OCI-LY1 (cell line): Measurements from ENCODE around the gene SCPEP1.

Source experiments
- H2AFZ ChIP-seq: fragments of 200-600 bp; sonication (generic), shearing (Covaris generic); 2 replicates; pipeline ENCODE4 v1.6.0; 2014; ENCODE audit warnings: antibody characterized with exemption, mild to moderate bottlenecking, low read length
- H3F3A ChIP-seq: fragments of 200-600 bp; sonication (generic), shearing (Covaris generic); 2 replicates; pipeline ENCODE4 v1.6.0; 2014; ENCODE audit warnings: mild to moderate bottlenecking, antibody characterized with exemption, low read length, moderate library complexity; ENCODE audit not compliant: insufficient read depth
- H3K27ac ChIP-seq: fragments of 200-600 bp; sonication (generic); 2 replicates; pipeline ENCODE4 v1.5.1; 2014; ENCODE audit warnings: low read length, mixed run types, mild to moderate bottlenecking, low read depth; ENCODE audit not compliant: poor library complexity, severe bottlenecking
- H3K27me3 ChIP-seq: fragments of 200-600 bp; sonication (generic); 2 replicates; pipeline ENCODE4 v1.6.0; 2014; ENCODE audit warnings: antibody characterized with exemption, mild to moderate bottlenecking, low read length, moderate library complexity; ENCODE audit not compliant: insufficient read depth
- H3K36me3 ChIP-seq: fragments of 200-600 bp; sonication (generic); 2 replicates; pipeline ENCODE4 v1.6.1; 2014; ENCODE audit warnings: mild to moderate bottlenecking, antibody characterized with exemption, low read length, moderate library complexity, mixed read lengths; ENCODE audit not compliant: insufficient read depth
- H3K4me1 ChIP-seq: fragments of 200-600 bp; sonication (generic); 2 replicates; pipeline ENCODE4 v1.5.1; 2014; ENCODE audit warnings: mild to moderate bottlenecking, low read length, moderate library complexity; ENCODE audit not compliant: insufficient read depth, severe bottlenecking
- H3K4me2 ChIP-seq: fragments of 200-600 bp; sonication (generic), shearing (Covaris generic); 2 replicates; pipeline ENCODE4 v1.6.1; 2014; ENCODE audit warnings: low read length
- H3K4me3 ChIP-seq: fragments of 200-600 bp; sonication (generic); 2 replicates; pipeline ENCODE4 v1.5.1; 2014; ENCODE audit warnings: low read length, low read depth, mild to moderate bottlenecking, mixed read lengths; ENCODE audit not compliant: poor library complexity, severe bottlenecking
- H3K79me2 ChIP-seq: fragments of 200-600 bp; shearing (Covaris generic); 2 replicates; pipeline ENCODE4 v1.6.1; 2016; ENCODE audit warnings: mixed run types, low read length, mixed read lengths; ENCODE audit not compliant: insufficient read depth
- H3K9ac ChIP-seq: fragments of 200-600 bp; sonication (generic), shearing (Covaris generic); 2 replicates; pipeline ENCODE4 v1.6.1; 2014; ENCODE audit warnings: mild to moderate bottlenecking, low read length, mixed read lengths
- H3K9me2 ChIP-seq: fragments of 200-600 bp; sonication (generic), shearing (Covaris generic); 2 replicates; pipeline ENCODE4 v1.6.1; 2014; ENCODE audit warnings: low read depth, mild to moderate bottlenecking, low read length, mixed read lengths
- H3K9me3 ChIP-seq: fragments of 200-600 bp; shearing (Covaris generic); 2 replicates; pipeline ENCODE4 v1.6.1; 2014; ENCODE audit warnings: low read length, mixed read lengths
- H4K20me1 ChIP-seq: fragments of 200-600 bp; sonication (generic), shearing (Covaris generic); 2 replicates; pipeline ENCODE4 v1.6.0; 2016; ENCODE audit warnings: mild to moderate bottlenecking, low read length; ENCODE audit not compliant: insufficient read depth
- CTCF ChIP-seq: fragments of 200-600 bp; sonication (generic), shearing (Covaris generic); IDR thresholded peaks from 2 replicates; pipeline ENCODE4 v1.5.1; 2017; ENCODE audit warnings: mild to moderate bottlenecking, antibody characterized with exemption, low read length, moderate library complexity, mixed read lengths
- EZH2 ChIP-seq: fragments of 200-600 bp; sonication (generic), shearing (Covaris generic); IDR thresholded peaks from 2 replicates; pipeline ENCODE4 v1.8.0; 2017; ENCODE audit warnings: borderline replicate concordance, mixed run types, mild to moderate bottlenecking, antibody characterized with exemption, low read length, moderate library complexity, mixed read lengths

SCPEP1 gene

GRCh38 chr17:56934280-56934679, 43.7 kb upstream of the SCPEP1 start:
- no peaks in the 10 kb centered on the region for H3K4me1 ChIP-seq
- H3K36me3 ChIP-seq: peaks cover 55% of the 10 kb centered on the region
- TF ChIP-seq CTCF (no peak), EZH2 (no peak)
- H3K9me2 ChIP-seq: no peaks in the 10 kb centered on the region
- H3K27me3 ChIP-seq: no peaks in the 10 kb centered on the region
- H4K20me1 ChIP-seq: no peaks in the 10 kb centered on the region
- H3F3A ChIP-seq: no peaks in the 10 kb centered on the region
- H3K4me2 ChIP-seq: no peak overlapping the region
- H3K9me3 ChIP-seq: peaks cover 14% of the 10 kb centered on the region
- no peak overlapping the region for H3K4me3 ChIP-seq
- H2AFZ ChIP-seq: no peak overlapping the region
- no peak overlapping the region for H3K27ac ChIP-seq
- no peak overlapping the region for H3K9ac ChIP-seq
- H3K79me2 ChIP-seq: no peaks in the 10 kb centered on the region

DNA sequence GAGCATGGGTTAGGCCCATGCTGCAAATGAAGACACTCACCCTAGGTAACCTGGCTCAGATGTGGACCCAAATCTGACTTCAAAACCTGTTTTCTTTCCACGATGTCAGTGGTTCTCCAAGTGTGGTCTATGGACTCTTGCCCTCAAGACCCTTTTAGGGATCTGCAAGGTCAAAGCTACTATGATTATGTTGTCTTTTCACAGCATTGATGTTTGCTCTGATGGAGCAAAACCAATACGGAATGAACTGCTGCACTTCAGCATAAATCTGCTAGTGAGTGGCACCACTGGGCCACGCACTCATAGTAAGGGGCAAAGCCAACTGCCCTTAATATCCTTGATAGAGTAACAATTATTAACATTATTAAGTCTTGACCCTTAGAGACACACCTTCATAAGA, 42.5 kb upstream of the SCPEP1 start:
- no peak overlapping the region for H3K27ac ChIP-seq
- no peaks in the 10 kb centered on the region for H4K20me1 ChIP-seq
- no peaks in the 10 kb centered on the region for H3K27me3 ChIP-seq
- peaks cover 10% of the 10 kb centered on the region for H3K9me3 ChIP-seq
- H3K4me3 ChIP-seq: no peak overlapping the region
- peaks cover 60% of the 10 kb centered on the region for H3K36me3 ChIP-seq
- H3K4me2 ChIP-seq: no peak overlapping the region
- no peaks in the 10 kb centered on the region for H3K4me1 ChIP-seq
- no peak for TF ChIP-seq CTCF
- TF ChIP-seq EZH2: no peak
- no peaks in the 10 kb centered on the region for H3F3A ChIP-seq
- H3K79me2 ChIP-seq: no peaks in the 10 kb centered on the region
- H3K9ac ChIP-seq: no peak overlapping the region
- H3K9me2 ChIP-seq: no peaks in the 10 kb centered on the region
- no peak overlapping the region for H2AFZ ChIP-seq

- no peaks in the 10 kb centered on the region for H3K79me2 ChIP-seq
- no peak overlapping the region for H3K4me2 ChIP-seq
- no peak for TF ChIP-seq CTCF
- TF ChIP-seq EZH2: no peak
- H3K4me1 ChIP-seq: no peaks in the 10 kb centered on the region
- no peak overlapping the region for H2AFZ ChIP-seq
- H3K9ac ChIP-seq: no peak overlapping the region
- H3K9me3 ChIP-seq: 0 out of 2 replicates have a peak, but pooled peaks cover 1% of the 10 kb centered on the region
- no peak overlapping the region for H3K4me3 ChIP-seq
- no peaks in the 10 kb centered on the region for H3K9me2 ChIP-seq
- peaks cover 71% of the 10 kb centered on the region for H3K36me3 ChIP-seq
- H4K20me1 ChIP-seq: no peaks in the 10 kb centered on the region
- no peaks in the 10 kb centered on the region for H3F3A ChIP-seq
- no peaks in the 10 kb centered on the region for H3K27me3 ChIP-seq
- no peak overlapping the region for H3K27ac ChIP-seq
Measured at GRCh38 chr17:56936697-56937322, 41.1 kb upstream of the SCPEP1 start.
